HFF-Myc (cell line): ENCODE results near the gene SERPINA3.

ENCODE experiments used
- DNase-seq: peaks from one replicate; pipeline ENCODE4 v3.0.0-alpha.2; 2011; ENCODE audit warnings: low read depth; ENCODE audit errors: extremely low read depth
- H3K4me3 ChIP-seq: replicated peaks from 2 replicates; pipeline ENCODE4 v1.5.1; 2011; ENCODE audit warnings: low read depth, mild to moderate bottlenecking, control low read depth, low read length
- TF ChIP-seq, protein P1 (sequence below): IDR thresholded peaks from 2 replicates; pipeline ENCODE4 v1.5.1; 2012; ENCODE audit warnings: mild to moderate bottlenecking, low read depth, low read length, control low read depth; ENCODE audit errors: missing control alignments

The SERPINA3 gene

DNA sequence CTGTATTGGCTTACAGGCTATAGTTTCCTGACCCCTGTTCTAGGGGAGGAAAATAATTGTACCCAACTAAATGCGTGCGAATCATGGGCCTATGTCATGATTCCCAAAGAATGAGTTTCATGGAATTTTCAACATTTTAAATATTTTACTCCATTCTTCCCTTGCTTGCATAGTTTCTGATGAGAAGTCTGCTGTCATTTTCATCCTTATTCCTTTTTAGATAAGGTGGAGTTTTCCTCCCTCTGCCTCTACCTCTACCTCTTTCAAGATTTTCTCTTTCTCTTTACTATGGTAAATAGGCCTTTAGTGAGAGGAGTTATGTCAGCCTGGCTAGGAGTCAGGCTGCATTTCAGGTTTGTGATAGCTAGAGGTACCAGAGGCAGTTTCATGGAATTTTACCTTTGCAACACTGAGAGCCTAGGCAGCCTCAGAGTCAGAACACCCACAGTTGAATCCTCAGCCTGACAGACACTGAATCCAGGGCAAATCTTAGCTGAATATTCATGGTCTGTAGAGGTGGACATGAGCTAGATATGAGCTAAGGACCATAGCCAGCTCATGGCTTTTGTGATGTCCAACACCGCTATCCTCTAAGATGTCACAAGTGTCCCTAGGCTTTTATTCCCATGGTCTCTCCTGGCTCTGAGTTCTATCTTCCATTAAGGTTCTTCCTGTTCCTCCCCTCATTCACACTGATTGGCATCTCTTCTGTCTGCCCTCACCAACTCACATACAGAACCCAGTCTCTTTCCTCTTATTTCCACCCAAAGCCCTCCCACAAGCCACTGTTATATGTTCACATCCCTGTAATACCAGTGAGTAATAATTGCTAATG, 6.0 kb downstream of the SERPINA3 start:
- TF ChIP-seq, protein P1, sequence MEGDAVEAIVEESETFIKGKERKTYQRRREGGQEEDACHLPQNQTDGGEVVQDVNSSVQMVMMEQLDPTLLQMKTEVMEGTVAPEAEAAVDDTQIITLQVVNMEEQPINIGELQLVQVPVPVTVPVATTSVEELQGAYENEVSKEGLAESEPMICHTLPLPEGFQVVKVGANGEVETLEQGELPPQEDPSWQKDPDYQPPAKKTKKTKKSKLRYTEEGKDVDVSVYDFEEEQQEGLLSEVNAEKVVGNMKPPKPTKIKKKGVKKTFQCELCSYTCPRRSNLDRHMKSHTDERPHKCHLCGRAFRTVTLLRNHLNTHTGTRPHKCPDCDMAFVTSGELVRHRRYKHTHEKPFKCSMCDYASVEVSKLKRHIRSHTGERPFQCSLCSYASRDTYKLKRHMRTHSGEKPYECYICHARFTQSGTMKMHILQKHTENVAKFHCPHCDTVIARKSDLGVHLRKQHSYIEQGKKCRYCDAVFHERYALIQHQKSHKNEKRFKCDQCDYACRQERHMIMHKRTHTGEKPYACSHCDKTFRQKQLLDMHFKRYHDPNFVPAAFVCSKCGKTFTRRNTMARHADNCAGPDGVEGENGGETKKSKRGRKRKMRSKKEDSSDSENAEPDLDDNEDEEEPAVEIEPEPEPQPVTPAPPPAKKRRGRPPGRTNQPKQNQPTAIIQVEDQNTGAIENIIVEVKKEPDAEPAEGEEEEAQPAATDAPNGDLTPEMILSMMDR = no peak
- H3K4me3 ChIP-seq = no peak overlapping the region
- no peak for DNase-seq

GRCh38 chr14:94619297-94619696, 7.1 kb downstream of the SERPINA3 start:
- no peak overlapping the region for H3K4me3 ChIP-seq
- TF ChIP-seq, protein P1 = no peak

GRCh38 chr14:94620597-94620996, 8.4 kb downstream of the SERPINA3 start:
- no peak overlapping the region for H3K4me3 ChIP-seq
- no peak for DNase-seq
- TF ChIP-seq, protein P1 = no peak

More at GRCh38 chr14:94619297-94619696, 7.1 kb downstream of the SERPINA3 start:
- DNase-seq = no peak

- DNase-seq = no peak
- TF ChIP-seq, protein P1 = no peak
- H3K4me3 ChIP-seq = no peak overlapping the region
These were observed 9.4 kb downstream of the SERPINA3 start for GRCh38 chr14:94621358-94622134.

- DNase-seq = no peak
- H3K4me3 ChIP-seq = no peak overlapping the region
- TF ChIP-seq, protein P1 = no peak
These were observed 10.6 kb downstream of the SERPINA3 start for GRCh38 chr14:94622653-94623421.

DNA sequence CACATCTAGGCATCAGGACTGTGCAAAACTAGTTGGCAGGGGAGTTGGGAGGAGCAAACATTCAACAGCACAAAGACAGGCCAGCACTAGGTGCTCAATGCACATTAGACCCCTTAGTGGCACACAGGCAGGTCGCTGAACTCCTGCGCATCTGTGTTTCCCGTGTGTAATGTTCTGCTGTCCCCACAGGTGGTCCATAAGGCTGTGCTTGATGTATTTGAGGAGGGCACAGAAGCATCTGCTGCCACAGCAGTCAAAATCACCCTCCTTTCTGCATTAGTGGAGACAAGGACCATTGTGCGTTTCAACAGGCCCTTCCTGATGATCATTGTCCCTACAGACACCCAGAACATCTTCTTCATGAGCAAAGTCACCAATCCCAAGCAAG, 11.2 kb downstream of the SERPINA3 start:
- DNase-seq = no peak
- H3K4me3 ChIP-seq = no peak overlapping the region
- TF ChIP-seq, protein P1 = no peak
